Ammon's horn (tissue), 1 donor: ENCODE results near the gene PDLIM7.

Source experiments
- DNase-seq: peaks from one replicate; pipeline ENCODE4 v3.0.0-alpha.2; 2016; ENCODE audit warnings: low spot score

The PDLIM7 gene

GRCh38 chr5:177474846-177475562, 22.4 kb downstream of the PDLIM7 start:
- DNase-seq: no peak

- no peak for DNase-seq
Measured at GRCh38 chr5:177474002-177474476, 23.4 kb downstream of the PDLIM7 start.

- DNase-seq: no peak
Measured at GRCh38 chr5:177473443-177474001, 23.9 kb downstream of the PDLIM7 start, which contains the start of gene DBN1. DBN1 (minus strand) TSS chr5:177473634; CDS start chr5:177473521, 113 bp downstream.

- DNase-seq: no peak
Measured at GRCh38 chr5:177472460-177473442, 24.7 kb downstream of the PDLIM7 start.

DNA sequence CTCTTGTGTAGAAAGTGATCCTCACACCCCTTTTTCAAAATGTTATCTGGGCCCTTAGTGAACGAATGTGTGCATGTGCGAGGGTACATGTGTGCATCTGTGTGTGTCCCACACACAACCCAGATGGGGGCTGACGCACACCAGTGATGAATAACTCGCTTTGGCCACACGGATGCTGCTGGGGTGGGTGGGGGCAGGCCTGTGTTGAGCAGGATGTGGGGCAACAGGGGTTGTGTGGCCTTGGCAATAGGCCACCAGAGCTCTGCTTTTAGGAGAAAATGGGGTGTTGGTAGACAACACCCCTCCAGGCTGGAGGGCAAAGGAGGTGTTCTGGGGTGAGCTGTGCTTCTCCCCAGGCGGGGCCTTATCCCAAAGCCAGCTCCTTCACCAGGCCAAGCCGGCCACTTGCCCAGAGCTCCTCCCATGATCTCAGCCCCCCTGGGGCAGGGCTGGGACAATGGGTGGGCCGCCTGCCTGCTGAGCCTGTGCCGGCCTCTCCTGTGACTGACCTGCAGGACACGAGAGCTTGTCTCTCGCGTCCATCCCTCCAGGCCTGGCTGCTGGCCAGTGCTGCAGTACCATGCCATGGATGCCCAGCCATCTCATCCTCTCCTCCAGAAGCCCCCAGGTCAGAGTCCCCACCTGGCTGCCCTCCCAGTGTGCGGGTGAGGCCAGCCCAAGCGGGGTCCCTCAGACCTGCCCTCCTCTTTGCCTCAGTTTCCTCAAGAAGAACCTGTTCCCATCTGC, 25.6 kb downstream of the PDLIM7 start:
- no peak for DNase-seq

- DNase-seq: no peak
Measured at GRCh38 chr5:177470759-177471536, 26.5 kb downstream of the PDLIM7 start.

DNA sequence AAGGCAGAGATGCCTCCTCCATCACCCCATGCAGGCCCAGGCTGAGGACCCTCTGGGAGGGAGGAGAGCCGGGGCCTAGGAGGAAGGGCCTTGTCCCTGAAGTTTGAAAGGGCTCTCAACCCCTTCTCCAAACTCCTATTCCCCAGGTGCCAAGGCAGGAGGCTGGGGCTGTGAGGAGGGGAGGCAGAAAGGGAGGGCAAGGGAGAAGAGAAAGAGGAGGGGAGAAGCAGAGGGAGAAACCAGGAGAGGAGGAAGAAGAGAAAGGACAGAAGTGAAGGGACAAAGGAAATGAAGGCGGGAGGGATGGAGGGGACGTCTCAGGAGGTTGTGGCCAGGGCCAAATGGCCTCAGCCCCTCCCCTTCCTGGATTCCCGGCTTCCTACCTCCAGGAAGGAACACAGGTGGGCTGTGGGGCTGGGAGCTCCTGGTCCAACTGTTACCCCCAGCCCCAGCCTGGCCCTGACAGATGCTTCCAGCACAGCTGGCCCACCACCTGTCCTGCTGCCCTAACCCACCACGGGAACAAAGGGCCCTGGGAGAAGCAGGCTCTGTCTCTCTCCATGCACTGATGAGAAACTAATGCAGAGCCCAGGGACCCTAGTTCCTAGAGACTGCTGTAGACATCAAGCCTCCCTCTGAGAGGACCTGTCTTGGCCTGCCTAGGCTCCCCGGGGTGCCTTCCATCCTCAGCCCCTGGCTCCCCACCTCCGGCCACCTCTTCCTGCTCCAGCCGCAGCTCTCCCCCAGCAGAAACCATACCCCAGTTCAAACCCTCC, 27.5 kb downstream of the PDLIM7 start:
- no peak for DNase-seq

- DNase-seq: peak; percentile 78
Measured at GRCh38 chr5:177468685-177469628, 28.4 kb downstream of the PDLIM7 start.

GRCh38 chr5:177468329-177468684, 29.1 kb downstream of the PDLIM7 start:
- DNase-seq: no peak

- DNase-seq: no peak
Measured at GRCh38 chr5:177467436-177467835, 30.0 kb downstream of the PDLIM7 start.

- no peak for DNase-seq
Measured at GRCh38 chr5:177466861-177467260, 30.5 kb downstream of the PDLIM7 start.

DNA sequence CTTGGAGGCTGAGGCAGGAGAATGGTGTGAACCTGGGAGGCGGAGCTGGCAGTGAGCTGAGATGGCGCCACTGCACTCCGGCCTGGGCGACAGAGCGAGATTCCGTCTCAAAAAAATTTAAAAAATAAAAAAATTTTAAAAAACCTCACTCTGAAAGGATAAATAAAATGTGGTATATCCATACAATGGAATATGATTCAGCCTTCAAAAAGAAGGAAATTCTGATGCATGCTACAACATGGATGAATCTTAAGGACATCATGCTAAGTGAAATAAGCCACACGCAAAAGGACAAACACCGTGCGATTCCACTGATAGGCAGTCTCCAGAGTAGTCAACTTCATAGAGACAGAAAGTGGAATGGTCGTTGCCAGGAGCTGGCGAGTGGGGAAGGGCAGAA, 32.4 kb downstream of the PDLIM7 start:
- DNase-seq: no peak

GRCh38 chr5:177462021-177462670, 35.3 kb downstream of the PDLIM7 start:
- DNase-seq: no peak

DNA sequence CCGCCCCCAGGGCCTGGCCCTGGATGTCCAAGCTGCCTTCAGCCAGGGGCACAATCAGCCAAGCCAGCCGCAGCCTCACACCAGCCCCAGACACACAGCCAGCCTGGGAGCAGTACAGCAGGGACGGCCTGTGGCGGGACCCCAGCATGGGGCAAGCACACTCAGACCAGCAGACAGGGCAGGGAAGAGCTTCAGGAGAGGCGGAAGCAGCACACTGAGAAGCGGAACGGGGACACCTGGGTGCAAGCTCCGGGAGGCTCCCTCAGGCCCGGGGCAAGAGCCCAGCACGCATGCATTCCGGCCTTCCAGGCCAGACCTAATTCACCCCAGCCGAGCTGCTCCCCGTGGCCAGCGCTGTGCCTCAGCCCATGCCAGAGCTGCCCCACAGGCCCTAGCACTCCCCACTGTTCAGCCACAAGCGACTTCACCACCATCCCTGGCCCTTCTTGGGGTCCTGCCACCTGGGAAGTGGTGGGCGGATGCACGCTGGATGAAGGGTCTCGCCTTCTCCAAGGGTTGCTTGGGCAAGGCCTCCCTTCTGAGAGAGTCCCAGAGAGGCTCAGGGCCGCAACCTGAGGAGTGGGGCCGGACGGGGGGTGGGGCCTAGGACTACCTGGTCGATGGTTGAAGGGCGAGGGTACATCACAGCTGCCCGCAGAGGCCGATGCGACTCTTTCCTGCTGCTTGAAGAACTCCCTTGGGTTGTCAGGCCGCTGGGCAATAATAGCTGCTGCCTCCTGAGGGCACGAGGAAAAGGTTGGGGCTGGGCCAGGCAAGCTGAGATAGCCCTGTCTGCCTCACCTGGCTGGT, 37.4 kb downstream of the PDLIM7 start:
- DNase-seq: no peak

DNA sequence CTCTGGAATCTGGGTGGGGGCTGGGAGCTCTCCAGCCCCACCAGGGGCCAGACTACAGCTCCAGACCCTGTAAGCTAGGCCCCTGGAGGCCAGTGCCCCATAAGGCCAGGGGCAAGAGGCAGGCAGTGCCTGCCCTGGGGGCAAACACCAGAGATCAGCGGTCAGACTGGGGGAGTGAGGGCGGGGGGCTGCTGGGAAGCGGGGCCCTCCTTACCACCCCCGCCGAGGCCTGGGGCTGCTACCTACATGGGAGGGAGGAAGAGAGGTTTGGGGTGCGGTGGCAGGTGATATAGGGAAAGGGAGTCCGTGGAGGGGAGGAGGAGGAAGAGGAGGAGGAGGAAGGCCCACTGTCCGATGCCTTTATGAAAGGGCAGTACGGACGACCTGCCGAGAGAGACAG, 38.0 kb downstream of the PDLIM7 start:
- DNase-seq: no peak

GRCh38 chr5:177458912-177459350, 38.5 kb downstream of the PDLIM7 start:
- DNase-seq: no peak

GRCh38 chr5:177457852-177458681, 39.3 kb downstream of the PDLIM7 start:
- no peak for DNase-seq
